Activated T-cell treated with anti-CD3 and anti-CD28 coated beads for 24 hours (primary cell): ENCODE results near the gene SNHG17.
"Not testable (repeated sequence)": the region's sequence is repeated elsewhere in the genome, so short reads cannot be mapped to it uniquely, and the experiment has no call there.

Experiments used
- DNase-seq: peaks from one replicate; pipeline ENCODE4 v3.0.0-alpha.2; 2020; ENCODE audit warnings: low read depth

SNHG17 gene

GRCh38 chr20:38418509-38419204 lies 16.5 kb downstream of the SNHG17 start:
- DNase-seq = no peak

DNA sequence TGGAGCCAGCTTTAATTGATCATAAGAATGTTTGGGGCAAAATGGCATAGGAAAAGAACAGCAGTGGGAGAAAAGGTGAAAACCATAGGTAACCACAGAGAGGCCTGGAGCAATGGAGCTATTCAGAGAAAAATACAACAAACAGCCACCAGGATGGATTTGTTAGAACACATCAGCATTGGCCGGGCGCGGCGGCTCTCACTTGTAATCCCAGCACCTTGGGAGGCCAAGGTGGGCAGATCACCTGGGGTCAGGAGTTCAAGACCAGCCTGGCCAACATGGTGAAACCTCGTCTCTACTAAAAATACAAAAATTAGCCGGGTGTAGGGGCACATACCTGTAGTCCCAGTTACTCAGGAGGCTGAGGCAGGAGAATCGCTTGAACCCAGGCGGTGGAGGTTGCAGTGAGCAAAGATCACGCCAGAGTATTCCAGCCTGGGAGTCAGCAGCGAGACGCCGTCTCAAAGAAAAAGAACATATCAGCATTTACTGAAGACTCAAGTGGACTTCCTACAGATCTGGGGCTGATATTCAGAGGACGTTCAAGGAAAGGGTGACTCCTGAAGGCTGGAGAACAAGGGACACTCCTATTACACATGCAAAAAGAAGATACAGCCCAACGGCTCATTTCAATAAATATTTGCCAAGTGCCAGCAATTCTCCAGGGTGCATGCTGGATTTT lies 20.2 kb downstream of the SNHG17 start:
- no peak for DNase-seq

- no peak for DNase-seq
Observed at GRCh38 chr20:38412877-38413577, 22.1 kb downstream of the SNHG17 start.

DNA sequence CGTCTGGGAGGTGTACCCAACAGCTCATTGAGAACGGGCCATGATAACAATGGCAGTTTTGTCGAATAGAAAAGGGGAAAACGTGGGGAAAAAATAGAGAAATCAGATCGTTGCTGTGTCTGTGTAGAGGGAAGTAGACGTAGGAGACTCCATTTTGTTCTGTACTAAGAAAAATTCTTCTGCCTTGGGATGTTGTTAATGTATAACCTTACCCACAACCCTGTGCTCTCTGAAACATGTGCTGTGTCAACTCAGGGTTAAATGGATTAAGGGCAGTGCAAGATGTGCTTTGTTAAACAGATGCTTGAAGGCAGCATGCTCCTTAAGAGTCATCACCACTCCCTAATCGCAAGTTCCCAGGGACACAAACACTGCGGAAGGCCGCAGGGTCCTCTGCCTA lies 27.3 kb downstream of the SNHG17 start:
- not testable (repeated sequence) for DNase-seq

DNA sequence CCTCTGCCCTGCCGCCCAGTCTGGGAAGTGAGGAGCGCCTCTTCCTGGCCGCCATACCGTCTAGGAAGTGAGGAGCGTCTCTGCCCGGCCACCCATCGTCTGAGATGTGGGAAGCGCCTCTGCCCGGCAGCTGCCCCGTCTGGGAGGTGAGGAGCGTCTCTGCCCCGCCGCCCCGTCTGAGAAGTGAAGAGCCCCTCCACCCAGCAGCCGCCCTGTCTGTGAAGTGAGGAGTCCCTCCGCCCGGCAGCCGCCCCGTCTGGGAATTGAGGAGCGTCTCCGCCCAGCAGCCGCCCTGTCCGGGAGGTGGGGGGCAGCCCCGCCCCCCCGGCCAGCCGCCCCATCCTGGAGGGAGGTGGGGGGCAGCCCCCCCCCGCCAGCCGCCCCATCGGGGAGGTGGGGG lies 27.8 kb downstream of the SNHG17 start:
- no peak for DNase-seq

GRCh38 chr20:38406476-38406875 lies 28.7 kb downstream of the SNHG17 start:
- DNase-seq = no peak

GRCh38 chr20:38405132-38405531 lies 30.0 kb downstream of the SNHG17 start:
- no peak for DNase-seq

DNA sequence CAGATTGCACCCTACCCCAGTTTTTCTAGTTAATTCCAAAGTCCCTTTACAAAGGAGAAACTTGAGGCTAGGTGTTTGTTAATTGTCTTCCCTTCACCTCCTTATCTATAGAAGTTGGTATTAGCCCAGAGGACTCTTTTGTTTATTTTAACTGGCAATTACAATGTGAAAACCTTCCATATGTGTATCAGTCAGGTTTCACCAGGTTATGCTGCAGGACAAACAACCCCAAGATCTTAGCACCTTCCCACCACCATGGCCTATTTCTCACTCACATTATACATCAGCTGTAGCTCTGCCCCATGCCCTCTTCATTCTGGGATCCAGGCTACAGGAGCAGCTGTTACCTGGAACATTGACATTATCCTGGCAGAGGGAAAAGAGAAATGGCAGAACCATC lies 31.1 kb downstream of the SNHG17 start:
- DNase-seq = no peak

DNA sequence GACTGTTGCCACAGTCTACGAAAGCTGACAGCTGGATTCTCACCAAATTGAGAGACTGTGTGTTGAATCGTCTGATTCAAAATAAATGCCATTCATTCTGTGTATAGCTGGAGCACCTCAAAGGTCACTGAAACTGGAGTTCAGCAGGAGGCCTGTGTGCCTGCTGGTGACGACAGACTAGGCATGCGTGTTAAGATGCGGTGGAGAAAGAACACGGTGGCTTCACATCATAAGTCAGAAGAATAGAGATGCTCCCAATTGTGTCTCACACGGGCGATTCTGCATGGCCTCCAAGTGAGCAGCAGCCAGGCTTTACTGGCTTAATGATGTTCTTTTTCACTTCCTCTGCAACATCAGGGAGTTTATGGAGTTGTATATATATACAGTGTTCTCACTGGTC lies 32.3 kb downstream of the SNHG17 start:
- no peak for DNase-seq

DNA sequence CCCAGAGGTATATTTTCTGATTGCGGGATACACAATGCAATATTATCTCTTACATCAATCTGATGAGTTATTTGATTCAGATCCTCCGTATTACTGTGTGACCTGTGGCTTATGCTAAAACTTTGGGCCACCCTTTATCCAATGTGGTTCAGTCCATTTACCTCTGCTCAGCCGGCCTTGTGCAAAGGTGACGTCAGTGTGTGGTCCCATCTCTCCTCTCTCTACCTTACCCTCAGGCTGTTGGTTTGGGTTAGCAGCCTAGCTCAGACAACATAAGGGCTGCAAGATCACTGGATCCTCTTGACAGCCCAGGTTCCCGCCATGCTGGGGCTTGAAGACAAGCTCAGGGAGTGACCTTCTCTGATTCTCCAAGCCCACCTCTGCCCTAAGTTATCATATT lies 33.0 kb downstream of the SNHG17 start:
- no peak for DNase-seq

- not testable (repeated sequence) for DNase-seq
Observed at GRCh38 chr20:38395751-38396395, 39.3 kb downstream of the SNHG17 start.

- no peak for DNase-seq
Observed at GRCh38 chr20:38395165-38395564, 40.0 kb downstream of the SNHG17 start.

- no peak for DNase-seq
Observed at GRCh38 chr20:38393259-38393658, 41.9 kb downstream of the SNHG17 start.

- DNase-seq = no peak
Observed at GRCh38 chr20:38392356-38392755, 42.8 kb downstream of the SNHG17 start.

- no peak for DNase-seq
Observed at GRCh38 chr20:38387953-38388352, 47.2 kb downstream of the SNHG17 start.

DNA sequence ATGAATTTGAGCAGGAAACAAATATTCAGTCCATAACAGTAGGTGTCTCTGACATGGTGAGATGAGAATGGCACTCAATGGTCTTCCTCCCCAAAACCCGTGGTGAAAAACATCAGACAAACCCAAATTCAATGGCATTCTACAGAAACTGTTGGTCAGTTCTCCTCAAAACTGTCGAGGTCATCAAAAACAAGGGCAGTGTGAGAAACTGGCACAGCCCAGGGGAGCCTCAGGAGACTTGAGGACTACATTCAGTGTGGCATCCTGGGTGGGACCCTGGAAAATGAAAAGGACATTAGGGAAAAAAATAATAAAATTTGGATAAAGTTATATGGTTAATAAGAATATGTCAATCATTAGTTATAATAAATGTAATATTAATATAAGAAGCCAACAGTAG lies 48.3 kb downstream of the SNHG17 start:
- DNase-seq = no peak

DNA sequence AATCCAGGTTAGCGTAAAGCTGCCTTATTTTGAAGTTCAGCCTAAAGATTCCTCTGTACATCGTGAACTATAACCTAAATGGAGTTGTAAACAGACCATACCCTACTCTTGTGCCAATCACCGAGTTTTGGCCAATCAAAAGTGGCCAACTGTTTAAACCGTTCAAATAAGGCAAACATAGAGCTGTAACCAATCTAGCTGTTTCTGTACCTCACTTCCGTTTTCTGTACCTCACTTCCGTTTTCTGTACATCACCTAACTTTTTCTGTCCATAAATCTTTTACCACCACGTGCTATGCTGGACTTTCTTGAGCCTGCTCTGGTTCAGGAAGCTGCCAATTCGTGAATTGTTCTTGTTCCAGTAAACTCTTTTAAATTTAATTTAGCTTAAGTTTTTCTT lies 49.1 kb downstream of the SNHG17 start:
- DNase-seq = no peak

- DNase-seq = no peak
Observed at GRCh38 chr20:38383147-38383546, 52.0 kb downstream of the SNHG17 start.

DNA sequence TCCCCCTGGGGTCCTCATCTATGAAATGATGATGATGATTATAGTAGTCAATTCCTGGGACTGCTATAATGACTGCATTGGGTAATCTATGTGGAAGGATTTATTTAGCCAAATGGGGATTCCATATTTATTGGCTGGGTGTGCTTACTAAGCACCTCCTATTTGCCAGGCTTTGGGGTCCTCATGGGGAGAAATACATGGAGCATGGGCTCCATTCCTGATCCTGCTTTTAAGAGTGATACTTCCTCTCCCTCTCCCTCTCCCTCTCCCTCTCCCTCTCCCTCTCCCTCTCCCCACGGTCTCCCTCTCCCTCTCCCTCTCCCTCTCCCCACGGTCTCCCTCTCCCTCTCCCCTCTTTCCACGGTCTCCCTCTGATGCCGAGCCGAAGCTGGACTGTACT lies 57.3 kb downstream of the SNHG17 start:
- not testable (repeated sequence) for DNase-seq

DNA sequence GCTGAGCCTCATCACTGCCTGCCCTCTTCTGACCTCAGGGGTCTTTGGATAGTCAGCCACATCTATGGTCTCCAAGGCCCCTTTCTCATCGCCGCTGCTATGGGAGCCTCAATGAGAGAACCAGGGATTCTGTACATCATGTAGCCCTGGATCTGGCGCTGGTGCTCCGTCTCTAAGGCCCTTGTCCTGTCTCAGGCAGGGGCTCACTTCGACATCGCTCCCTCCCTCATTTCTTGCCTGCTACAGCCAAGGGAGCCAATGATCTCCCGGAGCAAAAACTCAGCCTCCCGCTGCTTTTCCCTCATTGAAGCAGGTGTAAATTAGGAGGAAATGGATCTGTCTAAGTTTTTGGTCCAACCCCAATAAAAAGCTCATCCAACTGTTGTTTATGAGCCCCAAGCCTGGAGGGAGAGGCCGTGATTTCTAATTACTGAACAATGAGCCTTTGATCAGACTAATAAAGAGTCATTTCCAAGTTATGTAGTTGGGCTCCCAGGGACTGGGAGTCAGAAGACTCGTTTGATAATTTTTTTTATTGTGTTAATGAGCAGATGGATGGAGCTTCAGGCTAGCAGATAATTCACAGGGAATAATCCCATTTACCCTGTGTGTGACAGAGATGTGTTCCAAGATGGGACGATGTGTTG lies 58.0 kb downstream of the SNHG17 start:
- DNase-seq = no peak

DNA sequence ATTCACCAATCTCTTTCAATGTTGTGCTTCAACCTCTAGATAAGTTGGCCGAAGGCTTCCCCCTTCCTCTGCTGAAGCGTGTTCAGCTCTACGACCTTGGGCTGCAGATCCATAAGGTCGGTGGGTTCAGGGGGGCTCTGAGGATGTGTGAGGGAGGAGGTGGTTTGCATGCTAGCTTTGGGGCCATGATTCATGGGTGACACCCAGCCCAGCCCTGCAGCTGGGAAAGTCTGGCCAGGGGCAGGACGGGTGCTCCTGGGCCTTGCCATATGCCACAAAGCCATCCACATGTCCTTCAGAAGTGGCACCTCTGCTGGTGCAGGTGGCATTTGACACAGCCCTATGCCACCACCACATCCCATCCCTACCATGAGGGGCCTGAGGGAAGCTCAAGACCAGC lies 61.2 kb downstream of the SNHG17 start:
- DNase-seq = no peak

DNA sequence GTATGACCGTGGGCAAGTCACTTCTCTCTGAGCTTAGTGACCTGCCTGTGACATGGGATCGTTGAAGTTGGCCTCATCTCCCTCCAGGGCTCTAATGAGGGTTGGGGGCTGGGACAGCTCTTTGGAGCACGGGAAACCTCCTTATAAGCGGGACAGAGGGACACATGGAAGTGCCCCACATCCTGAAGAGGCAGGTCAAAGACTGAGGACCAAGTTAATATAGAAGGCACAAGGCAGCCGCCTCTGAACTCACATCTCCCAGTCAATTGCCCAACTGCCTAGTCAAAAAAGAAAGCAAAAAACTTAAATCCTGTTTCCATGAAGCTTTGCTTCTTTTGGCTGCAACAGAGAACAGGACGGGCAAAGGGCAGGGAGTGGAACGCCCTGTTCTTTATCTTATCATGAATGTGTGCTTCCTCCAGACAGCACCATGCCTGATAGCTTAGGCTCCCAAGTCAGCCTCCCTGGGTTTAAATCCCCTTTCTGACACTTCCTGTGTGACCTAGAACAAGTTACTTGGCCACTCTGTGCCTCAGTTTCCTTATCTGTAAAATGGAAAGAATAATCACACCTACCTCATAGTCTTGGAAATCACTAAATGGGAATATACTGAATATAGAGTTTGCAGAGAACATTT lies 61.8 kb downstream of the SNHG17 start:
- no peak for DNase-seq
